ENCODE results near the gene DOHH. TPM values are rescaled to one million over a fixed set of nuclear protein-coding genes. Genes with fewer than 3 reads are reported as not detected.

Gene DOHH
- total and polyA plus RNA-seq, 4 donors = 1.4 to 12.0 (median 9.2) TPM

DNA sequence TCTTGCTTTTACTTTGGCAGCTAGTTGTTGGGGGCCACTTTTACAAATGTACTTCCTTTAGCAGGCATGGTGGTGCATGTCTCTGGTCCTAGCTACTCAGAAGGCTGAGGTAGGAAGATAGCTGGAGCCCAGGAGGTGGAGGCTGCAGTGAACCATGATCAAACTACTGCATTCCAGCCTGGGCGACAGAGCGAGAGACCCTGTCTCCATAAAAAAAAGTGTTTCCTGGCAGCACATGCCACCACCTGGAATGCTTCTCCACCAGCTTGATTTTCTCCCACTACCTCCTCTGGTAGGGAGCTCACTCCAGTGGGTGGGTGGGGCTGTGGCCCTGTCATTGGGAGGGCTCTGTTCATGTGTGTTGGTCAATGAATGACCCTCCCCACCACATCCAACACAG lies 18.2 kb upstream of the DOHH start (continued):
- no peak for TF ChIP-seq SP1 (IDR thresholded peaks at IDR 0.05)

DNA sequence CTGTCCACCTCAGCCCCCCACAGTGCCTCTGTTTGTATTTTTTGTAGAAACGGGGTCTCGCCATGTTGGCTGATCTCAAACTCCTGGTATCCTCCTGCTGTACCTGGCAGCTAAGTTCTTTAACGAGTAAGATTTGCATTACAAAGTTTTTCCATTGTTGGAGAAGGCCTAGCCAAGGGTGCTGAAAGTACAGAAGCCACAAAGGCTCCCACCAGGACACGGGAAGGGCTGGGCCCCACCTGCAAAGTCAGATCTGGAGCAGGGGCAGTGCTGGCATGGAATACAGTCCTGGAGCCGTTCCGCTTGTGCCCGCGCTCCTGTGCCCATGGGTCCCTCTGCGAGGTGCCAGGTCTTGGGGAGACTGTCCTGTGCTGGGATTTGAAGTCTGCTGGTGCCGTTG lies 17.8 kb upstream of the DOHH start:
- peaks cover 0 to 3% (median 1%) of the 10 kb centered on the region in 4 donors for H3K36me3 ChIP-seq (ENCODE audit: control insufficient read depth in 4 of 4, insufficient read depth in 3 of 4, low read depth in 1 of 4, low read length in 3 of 4)
- no peaks in the 10 kb centered on the region for H3K27me3 ChIP-seq (ENCODE audit: control insufficient read depth in 4 of 4, insufficient read depth in 4 of 4, low read length in 3 of 4)
- peaks cover 13 to 44% (median 29%) of the 10 kb centered on the region in 4 donors for H3K4me1 ChIP-seq (ENCODE audit: control insufficient read depth in 4 of 4, insufficient read depth in 4 of 4, low read length in 3 of 4)
- WGBS = 86% methylated on average over 10 of the region's 10 CpGs
- no peaks in the 10 kb centered on the region for H3K9me3 ChIP-seq (ENCODE audit: control insufficient read depth in 4 of 4, low read length in 3 of 4)
- no peak for DNase-seq (ENCODE audit: low spot score)
- no peak overlapping the region for H3K9ac ChIP-seq (ENCODE audit: low read depth in 1 of 2, low read length in 2 of 2)
- H3K4me3 ChIP-seq (ENCODE audit: low read depth in 1 of 3, low read length in 3 of 3) = no peak overlapping the region
- TF ChIP-seq, protein P1, sequence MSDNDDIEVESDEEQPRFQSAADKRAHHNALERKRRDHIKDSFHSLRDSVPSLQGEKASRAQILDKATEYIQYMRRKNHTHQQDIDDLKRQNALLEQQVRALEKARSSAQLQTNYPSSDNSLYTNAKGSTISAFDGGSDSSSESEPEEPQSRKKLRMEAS (IDR thresholded peaks at IDR 0.05) = no peak
- no peak for TF ChIP-seq JUND (IDR thresholded peaks at IDR 0.05)
- TF ChIP-seq TAF1 (conservative IDR thresholded peaks at IDR 0.05) = no peak
- TF ChIP-seq GABPA (IDR thresholded peaks at IDR 0.05 in 1 of 2, conservative IDR thresholded peaks at IDR 0.05 in 1 of 2) = no peak
- TF ChIP-seq, protein P2, sequence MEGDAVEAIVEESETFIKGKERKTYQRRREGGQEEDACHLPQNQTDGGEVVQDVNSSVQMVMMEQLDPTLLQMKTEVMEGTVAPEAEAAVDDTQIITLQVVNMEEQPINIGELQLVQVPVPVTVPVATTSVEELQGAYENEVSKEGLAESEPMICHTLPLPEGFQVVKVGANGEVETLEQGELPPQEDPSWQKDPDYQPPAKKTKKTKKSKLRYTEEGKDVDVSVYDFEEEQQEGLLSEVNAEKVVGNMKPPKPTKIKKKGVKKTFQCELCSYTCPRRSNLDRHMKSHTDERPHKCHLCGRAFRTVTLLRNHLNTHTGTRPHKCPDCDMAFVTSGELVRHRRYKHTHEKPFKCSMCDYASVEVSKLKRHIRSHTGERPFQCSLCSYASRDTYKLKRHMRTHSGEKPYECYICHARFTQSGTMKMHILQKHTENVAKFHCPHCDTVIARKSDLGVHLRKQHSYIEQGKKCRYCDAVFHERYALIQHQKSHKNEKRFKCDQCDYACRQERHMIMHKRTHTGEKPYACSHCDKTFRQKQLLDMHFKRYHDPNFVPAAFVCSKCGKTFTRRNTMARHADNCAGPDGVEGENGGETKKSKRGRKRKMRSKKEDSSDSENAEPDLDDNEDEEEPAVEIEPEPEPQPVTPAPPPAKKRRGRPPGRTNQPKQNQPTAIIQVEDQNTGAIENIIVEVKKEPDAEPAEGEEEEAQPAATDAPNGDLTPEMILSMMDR (IDR thresholded peaks at IDR 0.05; ENCODE audit: low read depth, low read length, missing input control) = no peak
- TF ChIP-seq NR2F2 (IDR thresholded peaks at IDR 0.05) = no peak
- no peak for TF ChIP-seq HNF4A (conservative IDR thresholded peaks at IDR 0.05)
- TF ChIP-seq EGR1 (IDR thresholded peaks at IDR 0.05; ENCODE audit: low read depth in 2 of 2) = no peak
- TF ChIP-seq RXRA (IDR thresholded peaks at IDR 0.05) = no peak
- TF ChIP-seq, protein P3, sequence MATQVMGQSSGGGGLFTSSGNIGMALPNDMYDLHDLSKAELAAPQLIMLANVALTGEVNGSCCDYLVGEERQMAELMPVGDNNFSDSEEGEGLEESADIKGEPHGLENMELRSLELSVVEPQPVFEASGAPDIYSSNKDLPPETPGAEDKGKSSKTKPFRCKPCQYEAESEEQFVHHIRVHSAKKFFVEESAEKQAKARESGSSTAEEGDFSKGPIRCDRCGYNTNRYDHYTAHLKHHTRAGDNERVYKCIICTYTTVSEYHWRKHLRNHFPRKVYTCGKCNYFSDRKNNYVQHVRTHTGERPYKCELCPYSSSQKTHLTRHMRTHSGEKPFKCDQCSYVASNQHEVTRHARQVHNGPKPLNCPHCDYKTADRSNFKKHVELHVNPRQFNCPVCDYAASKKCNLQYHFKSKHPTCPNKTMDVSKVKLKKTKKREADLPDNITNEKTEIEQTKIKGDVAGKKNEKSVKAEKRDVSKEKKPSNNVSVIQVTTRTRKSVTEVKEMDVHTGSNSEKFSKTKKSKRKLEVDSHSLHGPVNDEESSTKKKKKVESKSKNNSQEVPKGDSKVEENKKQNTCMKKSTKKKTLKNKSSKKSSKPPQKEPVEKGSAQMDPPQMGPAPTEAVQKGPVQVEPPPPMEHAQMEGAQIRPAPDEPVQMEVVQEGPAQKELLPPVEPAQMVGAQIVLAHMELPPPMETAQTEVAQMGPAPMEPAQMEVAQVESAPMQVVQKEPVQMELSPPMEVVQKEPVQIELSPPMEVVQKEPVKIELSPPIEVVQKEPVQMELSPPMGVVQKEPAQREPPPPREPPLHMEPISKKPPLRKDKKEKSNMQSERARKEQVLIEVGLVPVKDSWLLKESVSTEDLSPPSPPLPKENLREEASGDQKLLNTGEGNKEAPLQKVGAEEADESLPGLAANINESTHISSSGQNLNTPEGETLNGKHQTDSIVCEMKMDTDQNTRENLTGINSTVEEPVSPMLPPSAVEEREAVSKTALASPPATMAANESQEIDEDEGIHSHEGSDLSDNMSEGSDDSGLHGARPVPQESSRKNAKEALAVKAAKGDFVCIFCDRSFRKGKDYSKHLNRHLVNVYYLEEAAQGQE (IDR thresholded peaks at IDR 0.05) = no peak
- no peak for TF ChIP-seq HNF4G (IDR thresholded peaks at IDR 0.05)
- TF ChIP-seq, protein P4, sequence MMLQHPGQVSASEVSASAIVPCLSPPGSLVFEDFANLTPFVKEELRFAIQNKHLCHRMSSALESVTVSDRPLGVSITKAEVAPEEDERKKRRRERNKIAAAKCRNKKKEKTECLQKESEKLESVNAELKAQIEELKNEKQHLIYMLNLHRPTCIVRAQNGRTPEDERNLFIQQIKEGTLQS (IDR thresholded peaks at IDR 0.05) = no peak
- no peak for TF ChIP-seq FOXA1 (IDR thresholded peaks at IDR 0.05)
- no peak for TF ChIP-seq FOXA2 (IDR thresholded peaks at IDR 0.05)
- no peak for TF ChIP-seq SP1 (IDR thresholded peaks at IDR 0.05)
- no peak for TF ChIP-seq RAD21 (IDR thresholded peaks at IDR 0.05)
- TF ChIP-seq, protein P5, sequence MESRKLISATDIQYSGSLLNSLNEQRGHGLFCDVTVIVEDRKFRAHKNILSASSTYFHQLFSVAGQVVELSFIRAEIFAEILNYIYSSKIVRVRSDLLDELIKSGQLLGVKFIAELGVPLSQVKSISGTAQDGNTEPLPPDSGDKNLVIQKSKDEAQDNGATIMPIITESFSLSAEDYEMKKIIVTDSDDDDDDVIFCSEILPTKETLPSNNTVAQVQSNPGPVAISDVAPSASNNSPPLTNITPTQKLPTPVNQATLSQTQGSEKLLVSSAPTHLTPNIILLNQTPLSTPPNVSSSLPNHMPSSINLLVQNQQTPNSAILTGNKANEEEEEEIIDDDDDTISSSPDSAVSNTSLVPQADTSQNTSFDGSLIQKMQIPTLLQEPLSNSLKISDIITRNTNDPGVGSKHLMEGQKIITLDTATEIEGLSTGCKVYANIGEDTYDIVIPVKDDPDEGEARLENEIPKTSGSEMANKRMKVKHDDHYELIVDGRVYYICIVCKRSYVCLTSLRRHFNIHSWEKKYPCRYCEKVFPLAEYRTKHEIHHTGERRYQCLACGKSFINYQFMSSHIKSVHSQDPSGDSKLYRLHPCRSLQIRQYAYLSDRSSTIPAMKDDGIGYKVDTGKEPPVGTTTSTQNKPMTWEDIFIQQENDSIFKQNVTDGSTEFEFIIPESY (IDR thresholded peaks at IDR 0.05) = no peak
- no peak for TF ChIP-seq YY1 (IDR thresholded peaks at IDR 0.05)
- H3K27ac ChIP-seq (ENCODE audit: low read depth in 1 of 2, low read length in 2 of 2) = peak overlapping the region; percentile 7 to 10

Data from liver (tissue), 9 donors.